ENCODE results near the gene PPP6R1. TPM values are rescaled to one million over a fixed set of nuclear protein-coding genes. Genes with fewer than 3 reads are reported as not detected.

The PPP6R1 gene
- total RNA-seq, 1 donor from 2014 or later, result 73.0 TPM

- Mint-ChIP-seq H3K27me3 (ENCODE audit: low read depth) (no peaks in the 10 kb centered on the region), H3K4me1 (peaks cover 6% of the 10 kb centered on the region), H3K4me3 (no peak overlapping the region), H3K27ac (no peak overlapping the region), H3K36me3 (peaks cover 30% of the 10 kb centered on the region), H3K9me3 (no peaks in the 10 kb centered on the region)
- DNase-seq (ENCODE audit: low spot score in 2 of 2, unreplicated experiment in 2 of 2), result no peak
- TF ChIP-seq CTCF (IDR thresholded peaks at IDR 0.05; ENCODE audit: unreplicated experiment), result no peak
These were observed 46.2 kb upstream of the PPP6R1 start for GRCh38 chr19:55304980-55305379.

- no peak for DNase-seq (ENCODE audit: low spot score in 2 of 2, unreplicated experiment in 2 of 2)
- TF ChIP-seq CTCF (IDR thresholded peaks at IDR 0.05; ENCODE audit: unreplicated experiment), result no peak
- no peaks in the 10 kb centered on the region for H3K27me3 Mint-ChIP-seq (ENCODE audit: low read depth)
- H3K4me1 Mint-ChIP-seq, result peaks cover 6% of the 10 kb centered on the region
- H3K36me3 Mint-ChIP-seq, result peaks cover 31% of the 10 kb centered on the region
- H3K4me3 Mint-ChIP-seq, result no peak overlapping the region
- H3K27ac Mint-ChIP-seq, result no peak overlapping the region
- H3K9me3 Mint-ChIP-seq, result no peaks in the 10 kb centered on the region
These were observed 45.6 kb upstream of the PPP6R1 start for GRCh38 chr19:55304279-55304978.

- no peaks in the 10 kb centered on the region for H3K9me3 Mint-ChIP-seq
- peaks cover 6% of the 10 kb centered on the region for H3K4me1 Mint-ChIP-seq
- H3K27ac Mint-ChIP-seq, result no peak overlapping the region
- peaks cover 25% of the 10 kb centered on the region for H3K36me3 Mint-ChIP-seq
- no peak for TF ChIP-seq CTCF (IDR thresholded peaks at IDR 0.05; ENCODE audit: unreplicated experiment)
- DNase-seq (ENCODE audit: low spot score in 2 of 2, unreplicated experiment in 2 of 2), result no peak
- no peak overlapping the region for H3K4me3 Mint-ChIP-seq
- no peaks in the 10 kb centered on the region for H3K27me3 Mint-ChIP-seq (ENCODE audit: low read depth)
These were observed 44.7 kb upstream of the PPP6R1 start for GRCh38 chr19:55303477-55303876.

GRCh38 chr19:55302318-55302703 lies 43.5 kb upstream of the PPP6R1 start:
- Mint-ChIP-seq H3K4me3 (no peak overlapping the region), H3K27me3 (ENCODE audit: low read depth) (no peaks in the 10 kb centered on the region), H3K27ac (no peak overlapping the region), H3K4me1 (peaks cover 6% of the 10 kb centered on the region), H3K36me3 (peaks cover 24% of the 10 kb centered on the region), H3K9me3 (no peaks in the 10 kb centered on the region)
- DNase-seq (ENCODE audit: low spot score in 2 of 2, unreplicated experiment in 2 of 2), result no peak
- TF ChIP-seq CTCF (IDR thresholded peaks at IDR 0.05; ENCODE audit: unreplicated experiment), result no peak

GRCh38 chr19:55301459-55302317 lies 42.9 kb upstream of the PPP6R1 start:
- H3K4me3 Mint-ChIP-seq, result peak overlapping the region; percentile 66
- H3K36me3 Mint-ChIP-seq, result peaks cover 22% of the 10 kb centered on the region
- H3K9me3 Mint-ChIP-seq, result no peaks in the 10 kb centered on the region
- TF ChIP-seq CTCF (IDR thresholded peaks at IDR 0.05; ENCODE audit: unreplicated experiment), result peak; percentile 99
- H3K27me3 Mint-ChIP-seq (ENCODE audit: low read depth), result no peaks in the 10 kb centered on the region
- peak; percentile 89 to 98 for DNase-seq (ENCODE audit: low spot score in 2 of 2, unreplicated experiment in 2 of 2)
- H3K4me1 Mint-ChIP-seq, result peaks cover 6% of the 10 kb centered on the region
- H3K27ac Mint-ChIP-seq, result no peak overlapping the region

Measured in mesothelial cell of epicardium (in vitro differentiated cells).